A549 (cell line): ENCODE results near the gene ZBTB25.

Source experiments
- CHD2 ChIP-seq: fragments of 150-350 bp; IDR thresholded peaks from 2 replicates; pipeline ENCODE4 v1.6.1; 2014; ENCODE audit warnings: low read length; ENCODE audit not compliant: partially characterized antibody
- CTCF ChIP-seq: fragments of >200 bp; sonication (Bioruptor Twin); formaldehyde crosslinking; IDR thresholded peaks from 3 replicates; pipeline ENCODE4 v1.5.1; 2016
- EHMT2 ChIP-seq: fragments of 200-600 bp; sonication (generic); IDR thresholded peaks from 2 replicates; pipeline ENCODE4 v1.6.1; 2016; ENCODE audit warnings: antibody characterized with exemption, low read depth, mild to moderate bottlenecking, moderate library complexity
- EP300 ChIP-seq, 2 experiments: fragments of >200 bp; sonication (Bioruptor Twin); formaldehyde crosslinking; IDR thresholded peaks; 2 replicates in 1 of 2; 3 replicates in 1 of 2; pipeline ENCODE4 v1.6.1; 2016 to 2017
- MAZ ChIP-seq: fragments of 150-350 bp; IDR thresholded peaks from 2 replicates; pipeline ENCODE4 v1.6.1; 2014; ENCODE audit warnings: antibody characterized with exemption, low read depth, low read length, borderline replicate concordance
- RCOR1 ChIP-seq: fragments of 150-350 bp; IDR thresholded peaks from 2 replicates; pipeline ENCODE4 v1.6.1; 2014; ENCODE audit warnings: antibody characterized with exemption, low read length, low read depth
- RFX5 ChIP-seq: fragments of 450-650 bp; IDR thresholded peaks from 2 replicates; pipeline ENCODE4 v1.7.1; 2014; ENCODE audit warnings: antibody characterized with exemption, mild to moderate bottlenecking, moderate library complexity
- TF ChIP-seq, protein P1 (sequence below): fragments of 200-600 bp; sonication (generic); IDR thresholded peaks from 2 replicates; pipeline ENCODE4 v1.6.1; 2016; ENCODE audit warnings: antibody characterized with exemption, mild to moderate bottlenecking, moderate library complexity

- no peak for TF ChIP-seq CTCF
- TF ChIP-seq RCOR1 = no peak
- TF ChIP-seq, protein P1, sequence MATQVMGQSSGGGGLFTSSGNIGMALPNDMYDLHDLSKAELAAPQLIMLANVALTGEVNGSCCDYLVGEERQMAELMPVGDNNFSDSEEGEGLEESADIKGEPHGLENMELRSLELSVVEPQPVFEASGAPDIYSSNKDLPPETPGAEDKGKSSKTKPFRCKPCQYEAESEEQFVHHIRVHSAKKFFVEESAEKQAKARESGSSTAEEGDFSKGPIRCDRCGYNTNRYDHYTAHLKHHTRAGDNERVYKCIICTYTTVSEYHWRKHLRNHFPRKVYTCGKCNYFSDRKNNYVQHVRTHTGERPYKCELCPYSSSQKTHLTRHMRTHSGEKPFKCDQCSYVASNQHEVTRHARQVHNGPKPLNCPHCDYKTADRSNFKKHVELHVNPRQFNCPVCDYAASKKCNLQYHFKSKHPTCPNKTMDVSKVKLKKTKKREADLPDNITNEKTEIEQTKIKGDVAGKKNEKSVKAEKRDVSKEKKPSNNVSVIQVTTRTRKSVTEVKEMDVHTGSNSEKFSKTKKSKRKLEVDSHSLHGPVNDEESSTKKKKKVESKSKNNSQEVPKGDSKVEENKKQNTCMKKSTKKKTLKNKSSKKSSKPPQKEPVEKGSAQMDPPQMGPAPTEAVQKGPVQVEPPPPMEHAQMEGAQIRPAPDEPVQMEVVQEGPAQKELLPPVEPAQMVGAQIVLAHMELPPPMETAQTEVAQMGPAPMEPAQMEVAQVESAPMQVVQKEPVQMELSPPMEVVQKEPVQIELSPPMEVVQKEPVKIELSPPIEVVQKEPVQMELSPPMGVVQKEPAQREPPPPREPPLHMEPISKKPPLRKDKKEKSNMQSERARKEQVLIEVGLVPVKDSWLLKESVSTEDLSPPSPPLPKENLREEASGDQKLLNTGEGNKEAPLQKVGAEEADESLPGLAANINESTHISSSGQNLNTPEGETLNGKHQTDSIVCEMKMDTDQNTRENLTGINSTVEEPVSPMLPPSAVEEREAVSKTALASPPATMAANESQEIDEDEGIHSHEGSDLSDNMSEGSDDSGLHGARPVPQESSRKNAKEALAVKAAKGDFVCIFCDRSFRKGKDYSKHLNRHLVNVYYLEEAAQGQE = no peak
- no peak for TF ChIP-seq EHMT2
- no peak for TF ChIP-seq RFX5
- TF ChIP-seq CHD2 = no peak
- no peak for TF ChIP-seq MAZ
- TF ChIP-seq EP300 (IDR thresholded peaks at IDR 0.05) = no peak
Observed at GRCh38 chr14:64444984-64445845, 58.4 kb downstream of the ZBTB25 start.
